Loucy (cell line): ENCODE data around the gene ALK.

Experiments used
- H2AFZ ChIP-seq: fragments of 200-600 bp; sonication (generic); 2 replicates; pipeline ENCODE4 v1.6.0; 2016; ENCODE audit warnings: antibody characterized with exemption, mild to moderate bottlenecking, low read length, moderate library complexity
- H3F3A ChIP-seq: fragments of 200-600 bp; 2 replicates; pipeline ENCODE4 v1.6.0; 2016; ENCODE audit warnings: antibody characterized with exemption, low read depth, mild to moderate bottlenecking
- H3K27me3 ChIP-seq: fragments of 200-600 bp; sonication (generic); 2 replicates; pipeline ENCODE4 v1.6.1; 2014; ENCODE audit warnings: low read length, mild to moderate bottlenecking; ENCODE audit not compliant: insufficient read depth, poor library complexity, severe bottlenecking
- H3K36me3 ChIP-seq: fragments of 200-600 bp; sonication (generic); 2 replicates; pipeline ENCODE4 v1.6.1; 2016; ENCODE audit warnings: low read length; ENCODE audit not compliant: insufficient read depth
- H3K4me1 ChIP-seq: fragments of 200-600 bp; sonication (generic); 2 replicates; pipeline ENCODE4 v1.5.1; 2014; ENCODE audit warnings: low read length, mild to moderate bottlenecking; ENCODE audit not compliant: insufficient read depth, poor library complexity, severe bottlenecking
- H3K4me2 ChIP-seq: fragments of 200-600 bp; sonication (generic); 2 replicates; pipeline ENCODE4 v1.6.0; 2014; ENCODE audit warnings: antibody characterized with exemption, low read length, low read depth, mild to moderate bottlenecking; ENCODE audit not compliant: poor library complexity, severe bottlenecking
- H3K4me3 ChIP-seq: fragments of 200-600 bp; sonication (generic); 2 replicates; pipeline ENCODE4 v1.5.1; 2014; ENCODE audit warnings: low read length, mild to moderate bottlenecking, mixed read lengths; ENCODE audit not compliant: poor library complexity, severe bottlenecking
- H3K79me2 ChIP-seq: fragments of 200-600 bp; sonication (generic); 2 replicates; pipeline ENCODE4 v1.6.1; 2014; ENCODE audit warnings: low read length; ENCODE audit not compliant: insufficient read depth
- H3K9ac ChIP-seq: fragments of 200-600 bp; sonication (generic); 2 replicates; pipeline ENCODE4 v1.6.0; 2014; ENCODE audit warnings: mild to moderate bottlenecking, low read depth, low read length, moderate library complexity; ENCODE audit not compliant: poor library complexity, severe bottlenecking
- H3K9me2 ChIP-seq: fragments of 200-600 bp; sonication (generic); replicated peaks from 2 replicates; pipeline ENCODE4 v1.6.1; 2016; ENCODE audit warnings: low read depth, low read length, mixed read lengths
- H3K9me3 ChIP-seq: fragments of 200-600 bp; sonication (generic); 2 replicates; pipeline ENCODE4 v1.6.1; 2014; ENCODE audit warnings: mild to moderate bottlenecking, antibody characterized with exemption, low read length, low read depth; ENCODE audit not compliant: insufficient read depth
- H4K20me1 ChIP-seq: fragments of 200-600 bp; sonication (generic); 2 replicates; pipeline ENCODE4 v1.6.0; 2014; ENCODE audit warnings: antibody characterized with exemption, low read length, mild to moderate bottlenecking; ENCODE audit not compliant: insufficient read depth, poor library complexity, severe bottlenecking
- CTCF ChIP-seq: fragments of 200-600 bp; sonication (generic); conservative IDR thresholded peaks from 2 replicates; pipeline ENCODE4 v1.5.1; 2014; ENCODE audit warnings: mild to moderate bottlenecking, antibody characterized with exemption, low read length
- EZH2phosphoT487 ChIP-seq: fragments of 200-600 bp; IDR thresholded peaks from 2 replicates; pipeline ENCODE4 v1.6.1; 2018; ENCODE audit warnings: antibody characterized with exemption, mild to moderate bottlenecking, moderate library complexity, borderline replicate concordance

Gene ALK

GRCh38 chr2:29613067-29613466, 308.3 kb downstream of the ALK start:
- Histone ChIP-seq H3K9ac (no peak overlapping the region), H3F3A (no peaks in the 10 kb centered on the region), H4K20me1 (no peaks in the 10 kb centered on the region), H3K4me3 (no peak overlapping the region), H3K27me3 (peaks cover 12% of the 10 kb centered on the region), H2AFZ (no peak overlapping the region), H3K9me3 (no peaks in the 10 kb centered on the region), H3K79me2 (no peaks in the 10 kb centered on the region), H3K36me3 (no peaks in the 10 kb centered on the region), H3K4me2 (no peak overlapping the region), H3K9me2 (no peaks in the 10 kb centered on the region), H3K4me1 (peaks cover 2% of the 10 kb centered on the region)
- TF ChIP-seq EZH2phosphoT487 (no peak), CTCF (no peak)

- Histone ChIP-seq H3K9me3 (no peaks in the 10 kb centered on the region), H2AFZ (no peak overlapping the region), H3K4me1 (peaks cover 7% of the 10 kb centered on the region), H3K9ac (no peak overlapping the region), H3K36me3 (no peaks in the 10 kb centered on the region), H3K79me2 (no peaks in the 10 kb centered on the region), H3K4me2 (no peak overlapping the region), H4K20me1 (no peaks in the 10 kb centered on the region), H3F3A (no peaks in the 10 kb centered on the region), H3K27me3 (peaks cover 12% of the 10 kb centered on the region), H3K9me2 (no peaks in the 10 kb centered on the region), H3K4me3 (no peak overlapping the region)
- TF ChIP-seq CTCF (no peak), EZH2phosphoT487 (no peak)
Observed at GRCh38 chr2:29612568-29612967, 308.8 kb downstream of the ALK start.

GRCh38 chr2:29611850-29612249, 309.5 kb downstream of the ALK start:
- no peaks in the 10 kb centered on the region for H3F3A ChIP-seq
- H3K27me3 ChIP-seq, result peaks cover 12% of the 10 kb centered on the region
- H2AFZ ChIP-seq, result no peak overlapping the region
- H3K79me2 ChIP-seq, result no peaks in the 10 kb centered on the region
- H3K4me3 ChIP-seq, result no peak overlapping the region
- H3K4me1 ChIP-seq, result peaks cover 14% of the 10 kb centered on the region
- no peaks in the 10 kb centered on the region for H3K36me3 ChIP-seq
- H3K4me2 ChIP-seq, result no peak overlapping the region
- H4K20me1 ChIP-seq, result no peaks in the 10 kb centered on the region
- H3K9me3 ChIP-seq, result no peaks in the 10 kb centered on the region
- no peaks in the 10 kb centered on the region for H3K9me2 ChIP-seq
- TF ChIP-seq CTCF (no peak), EZH2phosphoT487 (no peak)
- no peak overlapping the region for H3K9ac ChIP-seq
